ENCODE measurements around the gene REL.
"Not testable (repeated sequence)": the region's sequence is repeated elsewhere in the genome, so short reads cannot be mapped to it uniquely, and the experiment has no call there.

REL gene

DNA sequence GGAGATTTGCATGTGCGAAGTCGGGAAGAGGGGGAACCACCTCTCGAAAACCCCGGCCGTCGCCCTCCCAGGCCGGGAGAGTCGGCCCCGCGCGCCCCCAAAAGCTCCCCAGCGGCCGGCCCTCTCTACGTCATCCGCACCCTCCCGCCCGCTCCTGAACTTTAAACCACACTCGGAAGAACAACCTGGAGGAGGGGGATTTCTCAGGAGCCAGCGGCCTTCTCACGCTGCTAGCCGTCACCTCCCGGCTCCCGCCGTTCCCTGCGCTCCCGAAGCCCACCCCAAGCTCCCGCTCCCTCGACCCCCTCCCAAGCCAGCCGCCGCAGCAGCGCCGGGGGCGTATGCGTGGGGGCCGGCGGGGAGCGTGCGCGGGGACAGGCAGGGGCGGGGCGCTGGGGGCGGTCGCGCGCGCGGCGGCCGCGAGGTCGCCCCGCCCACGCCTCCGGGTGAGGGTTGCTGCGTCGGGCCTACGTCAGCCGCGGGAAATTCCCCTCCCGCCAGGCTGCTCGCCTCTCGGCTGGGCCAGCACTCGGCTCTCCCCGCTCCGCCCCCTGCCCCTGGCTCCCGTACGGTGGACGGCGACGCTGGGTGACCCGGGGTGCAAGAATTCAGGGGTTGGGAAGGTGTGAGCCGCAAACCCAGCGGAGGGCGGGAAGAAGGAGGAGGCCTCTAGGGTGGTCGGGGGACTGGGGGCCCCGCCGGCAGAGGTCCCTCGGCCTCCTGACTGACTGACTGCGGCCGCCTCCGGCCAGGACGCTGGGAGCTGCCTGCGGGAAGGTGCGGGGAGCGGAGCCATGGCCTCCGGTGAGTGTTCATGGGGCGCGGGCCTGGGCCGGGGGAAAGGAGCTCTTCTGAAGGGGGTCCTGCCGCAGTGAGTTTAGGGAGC lies at the start of gene REL:
REL (plus strand) TSS at position 528 of the 886 bp plus-strand sequence; CDS start at position 795, 267 bp downstream.
- peak; percentile 90 to 94 for DNase-seq

DNA sequence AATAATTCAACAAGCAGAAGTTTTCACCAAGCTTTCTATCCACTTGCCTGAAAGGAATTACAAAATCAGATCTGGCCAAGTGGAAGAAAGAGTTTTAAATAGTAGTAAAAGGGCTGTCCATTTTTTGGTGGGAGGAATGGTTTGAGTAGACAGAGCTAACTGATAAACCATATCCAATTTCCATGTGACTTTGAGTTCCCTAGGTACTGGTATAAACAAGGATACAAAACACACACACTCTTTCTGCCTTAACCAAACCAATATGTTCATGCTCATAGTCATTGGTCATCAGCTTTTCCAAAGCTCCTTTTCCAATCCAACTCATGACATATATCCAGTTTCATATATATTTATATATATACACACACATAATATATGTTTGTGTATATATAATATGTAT lies 49.5 kb upstream of the REL start:
- no peak for DNase-seq

- no peak for DNase-seq
Observed at GRCh38 chr2:60832621-60833020, 48.8 kb upstream of the REL start.

DNA sequence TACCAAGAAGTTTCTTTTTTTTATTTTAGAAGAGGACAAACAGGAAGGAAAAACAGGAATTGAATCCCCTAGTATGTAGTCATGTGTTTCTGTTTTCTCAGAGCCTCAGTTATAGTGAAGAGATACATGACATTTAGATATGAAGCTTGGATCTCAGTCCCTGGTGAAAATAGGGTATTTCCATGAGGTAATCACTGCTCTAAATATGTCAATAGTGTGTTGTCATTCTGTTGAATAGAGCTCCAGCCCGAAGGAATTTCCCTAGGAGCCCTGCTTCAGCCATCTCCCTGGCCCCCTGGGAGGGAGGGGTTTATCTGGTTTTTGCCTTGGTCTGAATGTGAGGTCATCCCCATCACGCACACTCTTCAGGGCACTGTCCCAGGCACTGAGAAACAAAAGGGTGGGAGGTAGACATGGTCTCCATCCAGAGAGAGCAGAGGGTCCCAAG lies 47.1 kb upstream of the REL start:
- no peak for DNase-seq

DNA sequence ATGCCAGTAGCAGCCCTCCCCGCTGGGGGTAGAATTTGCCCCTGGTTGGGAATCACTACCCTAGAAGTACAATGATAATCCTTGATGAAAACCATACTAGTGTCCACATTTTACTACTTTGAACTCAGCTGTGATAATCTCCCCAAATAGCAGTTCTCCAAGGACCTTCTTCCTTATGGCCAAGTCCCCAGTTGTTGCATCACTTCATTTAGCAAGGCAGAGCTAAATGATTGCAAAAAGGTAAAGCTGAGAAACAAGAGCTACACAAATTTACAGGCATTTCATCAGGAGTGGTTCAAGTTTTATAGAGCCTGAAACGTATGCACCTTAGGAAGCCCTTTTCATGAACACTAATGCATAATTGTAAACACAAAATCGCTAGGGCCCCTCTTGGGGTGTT lies 44.9 kb upstream of the REL start:
- DNase-seq, result no peak

GRCh38 chr2:60837123-60837522 lies 44.3 kb upstream of the REL start:
- DNase-seq, result no peak

GRCh38 chr2:60838481-60838880 lies 42.9 kb upstream of the REL start:
- no peak for DNase-seq

GRCh38 chr2:60839126-60839813 lies 42.1 kb upstream of the REL start:
- no peak for DNase-seq

DNA sequence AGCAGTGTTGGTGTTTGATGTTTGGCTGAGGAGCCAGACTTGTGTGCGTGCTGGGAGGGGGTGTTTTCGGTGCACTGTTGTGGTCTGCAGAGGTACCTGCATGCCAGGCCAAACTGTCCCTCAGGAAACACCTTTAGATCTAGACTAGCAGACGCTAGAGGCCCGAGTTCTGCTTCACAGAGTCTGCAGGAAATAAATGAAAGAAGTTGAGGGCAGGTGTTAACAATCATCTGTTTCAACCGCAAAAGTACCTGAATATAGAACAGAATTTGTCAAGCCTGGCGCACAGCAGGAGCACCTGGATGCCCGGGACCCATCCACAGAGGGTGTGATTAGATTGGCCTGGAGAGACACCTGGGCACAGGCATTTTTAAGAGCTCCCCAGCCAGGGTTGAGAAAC lies 40.5 kb upstream of the REL start:
- DNase-seq, result no peak

DNA sequence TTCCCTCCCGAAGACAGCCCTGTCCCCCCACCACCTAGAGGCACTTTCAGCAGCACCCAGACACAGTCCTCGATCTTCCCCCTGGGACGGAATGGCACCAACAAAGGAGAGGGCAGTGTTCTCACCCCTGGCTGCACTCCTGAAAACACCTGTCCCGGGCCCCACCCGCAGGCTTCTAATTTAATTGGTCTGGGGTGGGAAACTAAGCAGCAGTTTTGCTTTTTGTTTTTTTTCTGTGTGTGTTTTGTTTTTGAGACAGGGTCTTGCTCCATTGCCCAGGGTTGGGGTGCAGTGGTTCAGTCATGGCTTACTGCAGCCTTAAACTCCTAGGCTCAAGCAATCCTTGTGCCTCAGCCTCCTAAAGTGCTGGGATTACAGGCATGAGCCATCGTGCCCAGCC lies 38.4 kb upstream of the REL start:
- no peak for DNase-seq

DNA sequence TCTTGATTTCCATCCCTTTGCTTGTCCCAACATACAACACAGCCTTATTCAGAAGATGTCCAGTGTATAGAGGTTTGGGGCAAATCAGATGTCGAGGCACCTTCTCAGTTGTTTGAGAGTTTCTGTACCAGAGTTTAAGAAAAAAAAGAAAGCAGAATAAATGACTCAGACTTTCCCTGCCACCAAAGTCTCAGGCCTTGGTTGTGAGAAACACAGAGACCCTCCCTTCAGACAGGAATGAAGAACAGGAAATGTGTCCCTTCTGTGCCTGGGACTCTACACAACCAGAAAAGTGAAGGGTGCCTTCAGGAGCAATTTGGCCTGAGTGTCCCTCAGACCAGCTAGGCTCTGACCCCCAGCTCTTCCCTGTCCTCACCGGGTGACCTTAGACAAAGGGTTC lies 37.3 kb upstream of the REL start:
- DNase-seq, result no peak

GRCh38 chr2:60847854-60848253 lies 33.5 kb upstream of the REL start:
- DNase-seq, result no peak

- DNase-seq, result no peak
Observed at GRCh38 chr2:60849187-60849586, 32.2 kb upstream of the REL start.

DNA sequence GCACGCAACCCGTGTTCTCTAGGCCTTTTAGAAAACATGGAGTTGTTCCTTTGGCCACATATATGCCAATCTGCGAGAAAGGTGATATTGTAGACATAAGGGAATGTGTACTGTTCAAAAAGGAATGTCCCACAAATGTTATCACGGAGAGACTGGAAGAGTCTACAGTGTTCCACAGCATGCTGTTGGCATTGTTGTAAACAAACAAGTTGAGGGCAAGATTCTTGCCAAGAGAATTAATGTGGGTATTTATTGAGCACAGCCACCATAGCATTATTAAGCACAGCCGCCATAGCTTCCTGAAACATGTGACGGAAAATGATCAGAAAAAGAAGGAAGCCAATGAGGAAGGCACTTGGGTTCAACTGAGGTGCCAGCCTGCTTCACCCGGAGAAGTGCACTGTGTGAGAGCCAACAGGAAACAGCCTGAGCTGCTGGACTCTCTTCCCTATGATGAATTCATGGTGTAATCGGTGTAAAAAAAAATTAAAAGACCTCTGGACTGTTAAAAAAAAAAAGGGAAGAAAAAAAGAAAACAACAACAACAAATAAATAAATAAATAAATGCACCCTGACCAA lies 29.0 kb upstream of the REL start:
- DNase-seq, result no peak

- no peak for DNase-seq
Observed at GRCh38 chr2:60853531-60853930, 27.8 kb upstream of the REL start.

DNA sequence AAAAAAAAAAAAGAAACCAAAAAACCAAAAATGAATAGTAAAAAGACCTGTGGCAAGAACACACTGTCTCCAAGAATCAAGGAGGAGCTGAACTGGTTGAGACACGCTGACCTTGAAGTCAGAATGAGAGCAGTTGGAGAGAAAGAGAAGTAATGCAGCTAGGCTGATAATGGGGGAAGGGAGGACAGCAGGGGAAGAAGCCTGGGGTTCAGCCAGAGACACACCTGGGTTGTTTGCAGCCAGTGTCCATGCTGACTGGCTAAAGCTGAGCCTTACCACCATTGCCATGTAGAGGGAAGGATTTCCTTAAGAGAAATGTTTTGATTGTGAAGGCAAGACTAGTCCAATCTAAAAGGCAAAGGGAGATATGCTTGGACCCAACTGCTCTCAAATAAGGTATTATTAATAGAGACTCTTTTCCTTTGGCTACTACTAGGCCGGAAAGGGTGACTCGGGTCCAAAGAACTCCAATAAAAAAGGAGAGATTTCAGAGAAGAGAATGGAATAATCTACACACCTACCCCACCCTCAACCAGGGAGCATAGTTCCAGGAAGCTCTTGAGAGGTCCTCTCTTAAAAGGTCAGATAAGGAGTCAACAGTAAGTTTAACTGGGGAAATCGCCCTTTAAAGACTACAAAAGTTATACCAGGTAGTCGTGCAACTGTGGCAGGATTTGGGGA lies 25.2 kb upstream of the REL start:
- DNase-seq, result no peak

GRCh38 chr2:60857056-60857455 lies 24.3 kb upstream of the REL start:
- no peak for DNase-seq

DNA sequence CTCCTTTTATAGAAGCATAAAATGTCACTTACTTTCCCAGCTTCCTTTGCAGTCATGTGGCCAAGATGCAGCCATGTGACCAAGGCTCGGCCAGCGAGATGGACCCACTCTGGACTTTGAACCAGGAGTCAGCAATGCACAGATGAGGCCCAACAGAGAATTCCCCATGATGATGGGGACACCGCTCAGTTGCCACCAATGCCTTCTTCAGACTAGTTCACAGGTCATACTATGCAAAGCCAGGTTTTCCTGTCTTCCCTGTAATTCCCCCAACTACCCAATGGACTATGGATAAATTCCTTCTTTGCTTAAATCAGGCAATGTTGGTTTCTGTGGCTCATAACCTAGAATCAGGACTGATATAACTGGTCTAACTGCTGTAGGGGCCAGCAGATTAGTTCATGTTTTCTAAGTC lies 22.5 kb upstream of the REL start:
- no peak for DNase-seq

DNA sequence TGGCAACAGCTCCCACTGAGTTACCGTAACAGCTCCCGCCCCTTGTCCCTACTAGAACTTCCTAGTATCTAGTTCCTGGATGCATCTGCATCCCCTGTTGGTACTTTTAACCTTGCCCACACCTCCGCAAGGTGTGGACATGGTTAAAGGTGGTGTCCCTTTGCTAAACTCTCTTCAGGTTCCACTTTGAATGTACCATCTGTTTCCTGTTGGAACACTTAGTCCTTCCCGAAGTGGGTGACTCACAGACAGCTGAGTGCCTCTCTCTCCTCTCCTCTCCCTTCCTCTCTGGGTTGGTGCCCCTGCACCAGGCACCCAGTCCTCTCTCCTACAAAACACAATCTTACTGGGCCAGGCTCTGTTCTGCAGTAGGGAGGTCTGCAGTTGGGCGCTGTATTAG lies 19.6 kb upstream of the REL start:
- no peak for DNase-seq

DNA sequence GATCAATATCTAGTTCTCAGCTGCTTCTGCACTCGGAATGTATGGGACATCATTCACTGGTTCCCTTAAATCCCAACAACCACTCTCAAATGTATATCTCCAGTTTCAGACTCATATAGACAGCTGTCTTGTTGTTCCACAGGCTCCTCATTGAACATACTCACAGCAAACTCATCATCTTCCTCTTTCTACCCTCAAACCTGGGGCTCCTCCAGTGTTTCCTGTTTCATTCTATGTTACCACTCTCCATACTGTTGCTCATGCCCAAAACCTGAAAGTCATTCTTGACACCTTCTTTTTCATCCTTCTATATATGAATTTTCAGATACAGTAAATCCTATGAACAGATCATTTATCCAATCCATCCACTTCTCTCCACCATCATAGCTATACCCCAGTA lies 18.7 kb upstream of the REL start:
- DNase-seq, result no peak

GRCh38 chr2:60865361-60865760 lies 16.0 kb upstream of the REL start:
- not testable (repeated sequence) for DNase-seq

DNA sequence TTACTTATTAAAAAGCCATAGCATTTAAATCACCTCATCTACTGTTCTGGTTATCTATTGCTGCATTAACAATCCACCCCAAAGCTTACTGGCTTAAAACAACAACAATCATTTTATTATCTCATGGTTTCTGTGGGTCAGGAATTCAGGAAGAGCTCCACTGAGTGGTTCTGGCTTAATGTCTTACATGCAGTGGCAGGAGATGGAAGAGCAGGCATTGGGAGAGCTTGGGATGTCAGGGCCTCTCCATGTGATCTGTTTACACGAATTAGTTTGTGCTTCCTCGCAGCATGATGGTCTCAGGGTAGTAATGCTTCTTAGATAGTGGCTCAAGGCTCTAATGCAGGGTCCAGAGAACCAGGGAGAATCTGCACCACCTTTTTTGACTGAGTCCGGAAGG lies 14.4 kb upstream of the REL start:
- no peak for DNase-seq

- DNase-seq, result peak in 1 of 2 donors; percentile 33
Observed at GRCh38 chr2:60867848-60868247, 13.5 kb upstream of the REL start.
